CD4-positive, alpha-beta T cell (primary cell): ENCODE results near the gene PUS1. TPM values are rescaled to one million over a fixed set of nuclear protein-coding genes. Genes with fewer than 3 reads are reported as not detected.
"Not testable (repeated sequence)": the region's sequence is repeated elsewhere in the genome, so short reads cannot be mapped to it uniquely, and the experiment has no call there.

Experiments used
- ATAC-seq: fragments of 200-7000 bp; cut with Tn5 transposase; one replicate; pipeline ENCODE4 v1.10.0; 2022; ENCODE audit warnings: mild to moderate bottlenecking; ENCODE audit not compliant: poor library complexity
- CTCF ChIA-PET: fragments of 350-600 bp; sonication (Branson Sonifier 250); formaldehyde crosslinking; loops from one replicate; lab custom pipeline; 2021; ENCODE audit warnings: antibody characterized with exemption, inconsistent platforms; lab: Charles Lee
- POLR2A ChIA-PET: fragments of 350-600 bp; sonication (Branson Sonifier 250); formaldehyde crosslinking; loops from one replicate; lab custom pipeline; 2021; ENCODE audit warnings: antibody characterized with exemption, inconsistent platforms; lab: Charles Lee
- DNase-seq, 14 experiments: peaks; one replicate each; pipeline ENCODE4 v3.0.0-alpha.2; 2013 to 2020; ENCODE audit warnings: mixed read lengths in 2 of 14
- H3K27ac ChIP-seq, 2 donors: one replicate each; pipeline versions ENCODE4 v1.5.1 to v1.7.0; 2013; ENCODE audit warnings: low read length in 2 of 2, low read depth in 1 of 2, mild to moderate bottlenecking in 1 of 2
- H3K27me3 ChIP-seq, 2 experiments: 1 replicate in 1 of 2; 2 replicates in 1 of 2; pipeline versions ENCODE4 v1.6.1 to v1.7.0; 2013; ENCODE audit warnings: low read length in 2 of 2, control low read depth in 1 of 2, mild to moderate bottlenecking in 1 of 2, moderate library complexity in 1 of 2; ENCODE audit not compliant: insufficient read depth in 2 of 2, control insufficient read depth in 1 of 2
- H3K36me3 ChIP-seq: one replicate; pipeline ENCODE4 v1.6.1; 2013; ENCODE audit warnings: low read length, control low read depth; ENCODE audit not compliant: insufficient read depth
- H3K4me1 ChIP-seq: one replicate; pipeline ENCODE4 v1.6.1; 2013; ENCODE audit warnings: low read length, control low read depth; ENCODE audit not compliant: insufficient read depth
- H3K4me3 ChIP-seq: one replicate; pipeline ENCODE4 v1.5.1; 2013; ENCODE audit warnings: mild to moderate bottlenecking, low read length, moderate library complexity
- H3K9me3 ChIP-seq, 2 experiments: 1 replicate in 1 of 2; 2 replicates in 1 of 2; pipeline versions ENCODE4 v1.6.1 to v1.7.0; 2013; ENCODE audit warnings: low read length in 2 of 2, mild to moderate bottlenecking in 2 of 2, control low read depth in 1 of 2, moderate library complexity in 1 of 2; ENCODE audit not compliant: control insufficient read depth in 1 of 2, insufficient read depth in 1 of 2
- H3K27ac Mint-ChIP-seq: one replicate; pipeline ENCODE4 v1.8.0; 2020; ENCODE audit warnings: mixed read lengths
- H3K27me3 Mint-ChIP-seq: one replicate; pipeline ENCODE4 v1.8.0; 2021; ENCODE audit warnings: mixed read lengths
- H3K36me3 Mint-ChIP-seq: one replicate; pipeline ENCODE4 v1.8.0; 2021; ENCODE audit warnings: low read depth, mixed read lengths
- H3K4me1 Mint-ChIP-seq: one replicate; pipeline ENCODE4 v1.8.0; 2021; ENCODE audit warnings: low read depth, mixed read lengths
- H3K4me3 Mint-ChIP-seq: one replicate; pipeline ENCODE4 v1.8.0; 2020; ENCODE audit warnings: mild to moderate bottlenecking, mixed read lengths
- H3K9me3 Mint-ChIP-seq: one replicate; pipeline ENCODE4 v1.8.0; 2020; ENCODE audit warnings: mixed read lengths
- intact Hi-C, 2 experiments: fragments of 100-400 bp; cut with DNase I in 1 of 2; cut with micrococcal nuclease in 1 of 2; formaldehyde crosslinking; loops; one replicate each; pipeline versions ENCODE4 v1.15.1 to v1.9.0; 2023 to 2025; cut with DNase I, micrococcal nuclease
- total RNA-seq, 174 experiments: library from RNA in 2 of 174; stranded (reverse) in 2 of 174; gene quantifications; one replicate each; pipeline ENCODE4 v1.2.3 and lab custom pipeline; 2021 to 2026
- TF ChIP-seq, protein P1 (sequence below): fragments of 200-600 bp; IDR thresholded peaks from one replicate; pipeline ENCODE4 v1.8.0; 2022; ENCODE audit warnings: antibody characterized with exemption, mild to moderate bottlenecking

The PUS1 gene
- total RNA-seq, 2 experiments from 2014 or later: 17.7 to 18.2 TPM

GRCh38 chr12:131983026-131983425, 54.0 kb downstream of the PUS1 start:
- Mint-ChIP-seq H3K36me3 (peaks cover 86% of the 10 kb centered on the region), H3K4me1 (no peaks in the 10 kb centered on the region), H3K9me3 (no peaks in the 10 kb centered on the region), H3K27ac (no peak overlapping the region), H3K27me3 (no peaks in the 10 kb centered on the region), H3K4me3 (no peak overlapping the region)
- TF ChIP-seq, protein P1, sequence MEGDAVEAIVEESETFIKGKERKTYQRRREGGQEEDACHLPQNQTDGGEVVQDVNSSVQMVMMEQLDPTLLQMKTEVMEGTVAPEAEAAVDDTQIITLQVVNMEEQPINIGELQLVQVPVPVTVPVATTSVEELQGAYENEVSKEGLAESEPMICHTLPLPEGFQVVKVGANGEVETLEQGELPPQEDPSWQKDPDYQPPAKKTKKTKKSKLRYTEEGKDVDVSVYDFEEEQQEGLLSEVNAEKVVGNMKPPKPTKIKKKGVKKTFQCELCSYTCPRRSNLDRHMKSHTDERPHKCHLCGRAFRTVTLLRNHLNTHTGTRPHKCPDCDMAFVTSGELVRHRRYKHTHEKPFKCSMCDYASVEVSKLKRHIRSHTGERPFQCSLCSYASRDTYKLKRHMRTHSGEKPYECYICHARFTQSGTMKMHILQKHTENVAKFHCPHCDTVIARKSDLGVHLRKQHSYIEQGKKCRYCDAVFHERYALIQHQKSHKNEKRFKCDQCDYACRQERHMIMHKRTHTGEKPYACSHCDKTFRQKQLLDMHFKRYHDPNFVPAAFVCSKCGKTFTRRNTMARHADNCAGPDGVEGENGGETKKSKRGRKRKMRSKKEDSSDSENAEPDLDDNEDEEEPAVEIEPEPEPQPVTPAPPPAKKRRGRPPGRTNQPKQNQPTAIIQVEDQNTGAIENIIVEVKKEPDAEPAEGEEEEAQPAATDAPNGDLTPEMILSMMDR: no peak
- POLR2A ChIA-PET: no interaction called here
- no peaks in the 10 kb centered on the region for H3K27me3 ChIP-seq
- DNase-seq: no peak
- no peak overlapping the region for H3K27ac ChIP-seq
- no peaks in the 10 kb centered on the region for H3K9me3 ChIP-seq
- no peaks in the 10 kb centered on the region for H3K4me1 ChIP-seq
- CTCF ChIA-PET: interaction anchor here (0.7 kb wide), 1 partner anchor 25 kb away, joined by 3 read pairs; no protein-coding TSS in a partner anchor
- H3K4me3 ChIP-seq: no peak overlapping the region
- H3K36me3 ChIP-seq: peaks cover 75% of the 10 kb centered on the region
- intact Hi-C loops: no loop called here
- ATAC-seq: no peak

- DNase-seq (no peak), ATAC-seq (no peak)
- Mint-ChIP-seq H3K4me3 (no peak overlapping the region), H3K27me3 (no peaks in the 10 kb centered on the region), H3K9me3 (no peaks in the 10 kb centered on the region), H3K4me1 (no peaks in the 10 kb centered on the region), H3K36me3 (peaks cover 88% of the 10 kb centered on the region), H3K27ac (no peak overlapping the region)
- intact Hi-C loops: no loop called here
- Histone ChIP-seq H3K4me1 (no peaks in the 10 kb centered on the region), H3K27ac (no peak overlapping the region), H3K4me3 (no peak overlapping the region), H3K27me3 (no peaks in the 10 kb centered on the region), H3K36me3 (peaks cover 81% of the 10 kb centered on the region), H3K9me3 (no peaks in the 10 kb centered on the region)
- POLR2A ChIA-PET: no interaction called here
- CTCF ChIA-PET: interaction anchor here (1.0 kb wide), 1 partner anchor 21 kb away, joined by 3 read pairs; no protein-coding TSS in a partner anchor
- TF ChIP-seq, protein P1: no peak
Observed at GRCh38 chr12:131983554-131983953, 54.5 kb downstream of the PUS1 start.

DNA sequence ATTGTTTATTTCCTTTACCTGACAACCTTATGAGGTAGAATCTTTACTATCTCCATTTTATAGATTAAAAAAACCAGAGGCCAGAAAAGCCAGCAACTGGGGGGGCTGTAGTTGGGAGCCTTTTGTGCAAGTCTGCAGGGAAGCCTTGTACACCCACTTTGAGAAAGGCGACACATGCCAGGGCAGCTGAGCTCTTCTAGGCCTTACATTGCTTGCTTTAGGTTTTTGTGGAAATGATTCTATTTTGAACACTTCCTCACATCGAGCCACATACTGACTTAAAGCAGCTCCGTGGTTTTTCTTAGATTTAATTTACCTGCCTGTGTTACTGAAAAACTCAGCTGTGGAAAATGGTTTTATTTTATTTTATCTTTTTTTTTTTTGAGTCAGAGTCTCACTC, 55.3 kb downstream of the PUS1 start:
- no peaks in the 10 kb centered on the region for H3K27me3 Mint-ChIP-seq
- H3K4me3 ChIP-seq: no peak overlapping the region
- H3K27ac ChIP-seq: no peak overlapping the region
- H3K27me3 ChIP-seq: no peaks in the 10 kb centered on the region
- H3K4me3 Mint-ChIP-seq: no peak overlapping the region
- no peaks in the 10 kb centered on the region for H3K9me3 ChIP-seq
- no peaks in the 10 kb centered on the region for H3K4me1 Mint-ChIP-seq
- ChIA-PET CTCF (interaction anchor here (1.0 kb wide), 1 partner anchor 20 kb away, joined by 3 read pairs; no protein-coding TSS in a partner anchor), POLR2A (no interaction called here)
- intact Hi-C loops: no loop called here
- no peak overlapping the region for H3K27ac Mint-ChIP-seq
- peaks cover 93% of the 10 kb centered on the region for H3K36me3 Mint-ChIP-seq
- DNase-seq (no peak), ATAC-seq (no peak)
- TF ChIP-seq, protein P1: no peak
- no peaks in the 10 kb centered on the region for H3K9me3 Mint-ChIP-seq
- H3K36me3 ChIP-seq: peaks cover 89% of the 10 kb centered on the region
- no peaks in the 10 kb centered on the region for H3K4me1 ChIP-seq

- H3K27ac ChIP-seq, H3K27ac Mint-ChIP-seq, H3K4me3 Mint-ChIP-seq, ATAC-seq, H3K27me3 Mint-ChIP-seq, H3K9me3 ChIP-seq, H3K4me3 ChIP-seq, POLR2A ChIA-PET, H3K9me3 Mint-ChIP-seq, CTCF ChIA-PET, intact Hi-C loops, H3K4me1 Mint-ChIP-seq, H3K27me3 ChIP-seq, H3K4me1 ChIP-seq: not testable (repeated sequence)
- peak in 1 of 14 experiments; percentile 24 for DNase-seq
- peaks cover 91% of the 10 kb centered on the region for H3K36me3 ChIP-seq
- H3K36me3 Mint-ChIP-seq: peaks cover 93% of the 10 kb centered on the region
Observed at GRCh38 chr12:131985510-131985875, 56.4 kb downstream of the PUS1 start.
